ENCODE data around the gene CHCHD3. TPM values are rescaled to one million over a fixed set of nuclear protein-coding genes. Genes with fewer than 3 reads are reported as not detected.
"Not testable (repeated sequence)": the region's sequence is repeated elsewhere in the genome, so short reads cannot be mapped to it uniquely, and the experiment has no call there.

The CHCHD3 gene
- total and polyA plus RNA-seq, 4 donors: 20.1 to 78.0 (median 46.9) TPM

- DNase-seq (no peak), ATAC-seq (ENCODE audit: insufficient read depth, low FRiP score) (no peak)
- no peak overlapping the region for H3K9ac ChIP-seq (ENCODE audit: insufficient read depth in 1 of 2, low read length in 2 of 2)
- no peaks in the 10 kb centered on the region for H3K27me3 ChIP-seq (ENCODE audit: control insufficient read depth in 3 of 3, insufficient read depth in 3 of 3, low read length in 2 of 3)
- H3K36me3 ChIP-seq (ENCODE audit: control insufficient read depth in 4 of 4, insufficient read depth in 4 of 4, low read length in 4 of 4): peaks cover 0 to under 1% (median 0%) of the 10 kb centered on the region in 4 donors
- WGBS, 2 donors: 80 to 85% methylated on average over 7 of the region's 7 CpGs
- H3K4me1 ChIP-seq (ENCODE audit: control insufficient read depth in 5 of 5, insufficient read depth in 5 of 5, low read length in 5 of 5): peaks cover 0 to 18% (median 0%) of the 10 kb centered on the region in 5 donors
- H3K27ac ChIP-seq (ENCODE audit: low read depth in 1 of 2, low read length in 1 of 2): no peak overlapping the region
- no peak overlapping the region for H3K4me3 ChIP-seq
- no peaks in the 10 kb centered on the region for H3K9me3 ChIP-seq (ENCODE audit: control insufficient read depth in 4 of 4, insufficient read depth in 3 of 4, low read length in 3 of 4)
- no peak for TF ChIP-seq CTCF (IDR thresholded peaks at IDR 0.05; ENCODE audit: control extremely low read depth, extremely low read depth)
Measured at GRCh38 chr7:132906193-132906835, 175.6 kb downstream of the CHCHD3 start.

GRCh38 chr7:132905136-132905535 is 176.8 kb downstream of the CHCHD3 start:
- H3K4me1 ChIP-seq (ENCODE audit: control insufficient read depth in 5 of 5, insufficient read depth in 5 of 5, low read length in 5 of 5): peaks cover 0 to 11% (median 0%) of the 10 kb centered on the region in 5 donors
- not testable (repeated sequence) for DNase-seq; H3K9ac ChIP-seq (ENCODE audit: insufficient read depth in 1 of 2, low read length in 2 of 2); H3K9me3 ChIP-seq (ENCODE audit: control insufficient read depth in 4 of 4, insufficient read depth in 3 of 4, low read length in 3 of 4); H3K27ac ChIP-seq (ENCODE audit: low read depth in 1 of 2, low read length in 1 of 2); H3K27me3 ChIP-seq (ENCODE audit: control insufficient read depth in 3 of 3, insufficient read depth in 3 of 3, low read length in 2 of 3); ATAC-seq (ENCODE audit: insufficient read depth, low FRiP score); H3K36me3 ChIP-seq (ENCODE audit: control insufficient read depth in 4 of 4, insufficient read depth in 4 of 4, low read length in 4 of 4); H3K4me3 ChIP-seq
- WGBS, 2 donors: 93 to 97% methylated on average over 6 of the region's 6 CpGs

- Histone ChIP-seq H3K9me3 (ENCODE audit: control insufficient read depth in 4 of 4, insufficient read depth in 3 of 4, low read length in 3 of 4) (no peaks in the 10 kb centered on the region), H3K27me3 (ENCODE audit: control insufficient read depth in 3 of 3, insufficient read depth in 3 of 3, low read length in 2 of 3) (no peaks in the 10 kb centered on the region), H3K4me1 (ENCODE audit: control insufficient read depth in 5 of 5, insufficient read depth in 5 of 5, low read length in 5 of 5) (peaks cover 0 to 11% (median 0%) of the 10 kb centered on the region in 5 donors), H3K4me3 (no peak overlapping the region), H3K9ac (ENCODE audit: insufficient read depth in 1 of 2, low read length in 2 of 2) (no peak overlapping the region), H3K36me3 (ENCODE audit: control insufficient read depth in 4 of 4, insufficient read depth in 4 of 4, low read length in 4 of 4) (peaks cover 0 to 2% (median 0%) of the 10 kb centered on the region in 4 donors), H3K27ac (ENCODE audit: low read depth in 1 of 2, low read length in 1 of 2) (no peak overlapping the region)
- no peak for DNase-seq
- TF ChIP-seq CTCF (IDR thresholded peaks at IDR 0.05; ENCODE audit: control extremely low read depth, extremely low read depth): no peak
- ATAC-seq (ENCODE audit: insufficient read depth, low FRiP score): no peak
Measured at GRCh38 chr7:132904209-132904608, 177.7 kb downstream of the CHCHD3 start.

- not testable (repeated sequence) for H3K9ac ChIP-seq (ENCODE audit: insufficient read depth in 1 of 2, low read length in 2 of 2); H3K27me3 ChIP-seq (ENCODE audit: control insufficient read depth in 3 of 3, insufficient read depth in 3 of 3, low read length in 2 of 3); DNase-seq; H3K4me3 ChIP-seq; H3K9me3 ChIP-seq (ENCODE audit: control insufficient read depth in 4 of 4, insufficient read depth in 3 of 4, low read length in 3 of 4); H3K27ac ChIP-seq (ENCODE audit: low read depth in 1 of 2, low read length in 1 of 2); H3K4me1 ChIP-seq (ENCODE audit: control insufficient read depth in 5 of 5, insufficient read depth in 5 of 5, low read length in 5 of 5); H3K36me3 ChIP-seq (ENCODE audit: control insufficient read depth in 4 of 4, insufficient read depth in 4 of 4, low read length in 4 of 4); ATAC-seq (ENCODE audit: insufficient read depth, low FRiP score)
- 96 to 98% methylated on average over 3 of the region's 3 CpGs for WGBS, 2 donors
Measured at GRCh38 chr7:132902294-132902693, 179.6 kb downstream of the CHCHD3 start.

Data from lung (tissue), 12 donors.